ENCODE data around the gene EDDM13.

DNA sequence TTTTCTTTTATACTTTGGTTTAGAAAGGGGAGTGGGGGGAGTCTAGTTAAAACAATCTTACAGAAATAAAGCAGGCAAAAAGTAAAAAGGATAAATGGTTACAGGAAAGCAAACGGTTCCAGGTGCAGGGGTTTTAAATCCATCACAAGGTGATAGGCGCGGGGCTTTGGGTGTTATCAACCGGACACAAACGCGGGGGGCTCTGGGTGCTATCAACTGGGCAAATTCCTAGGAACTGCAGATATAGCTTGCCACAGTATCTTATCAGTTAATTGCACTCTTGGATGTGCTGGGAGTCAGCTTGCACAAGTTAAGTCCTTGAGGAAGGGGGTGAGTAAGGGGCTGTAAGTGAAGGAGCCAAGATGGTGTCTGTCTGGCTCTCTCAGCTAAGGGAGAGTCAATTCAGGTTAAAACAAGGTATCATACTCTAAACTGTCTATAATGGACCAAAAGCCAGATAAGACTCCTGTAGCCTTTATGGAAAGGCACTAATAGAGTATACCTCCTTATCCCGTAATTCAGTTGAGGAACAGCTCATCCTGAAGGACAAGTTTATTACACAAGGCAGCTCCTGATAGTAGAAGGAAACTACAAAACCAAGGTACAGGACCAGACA lies 74.7 kb downstream of the EDDM13 start:
- TF ChIP-seq POLR2A (IDR thresholded peaks at IDR 0.05) = no peak
- TF ChIP-seq, protein P1, sequence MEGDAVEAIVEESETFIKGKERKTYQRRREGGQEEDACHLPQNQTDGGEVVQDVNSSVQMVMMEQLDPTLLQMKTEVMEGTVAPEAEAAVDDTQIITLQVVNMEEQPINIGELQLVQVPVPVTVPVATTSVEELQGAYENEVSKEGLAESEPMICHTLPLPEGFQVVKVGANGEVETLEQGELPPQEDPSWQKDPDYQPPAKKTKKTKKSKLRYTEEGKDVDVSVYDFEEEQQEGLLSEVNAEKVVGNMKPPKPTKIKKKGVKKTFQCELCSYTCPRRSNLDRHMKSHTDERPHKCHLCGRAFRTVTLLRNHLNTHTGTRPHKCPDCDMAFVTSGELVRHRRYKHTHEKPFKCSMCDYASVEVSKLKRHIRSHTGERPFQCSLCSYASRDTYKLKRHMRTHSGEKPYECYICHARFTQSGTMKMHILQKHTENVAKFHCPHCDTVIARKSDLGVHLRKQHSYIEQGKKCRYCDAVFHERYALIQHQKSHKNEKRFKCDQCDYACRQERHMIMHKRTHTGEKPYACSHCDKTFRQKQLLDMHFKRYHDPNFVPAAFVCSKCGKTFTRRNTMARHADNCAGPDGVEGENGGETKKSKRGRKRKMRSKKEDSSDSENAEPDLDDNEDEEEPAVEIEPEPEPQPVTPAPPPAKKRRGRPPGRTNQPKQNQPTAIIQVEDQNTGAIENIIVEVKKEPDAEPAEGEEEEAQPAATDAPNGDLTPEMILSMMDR (IDR thresholded peaks at IDR 0.05) = no peak

Data from lower leg skin (tissue), 3 donors.